Activated CD4-positive, alpha-beta T cell treated with anti-CD3 and anti-CD28 coated beads, Interleukin-2, amount 50 U/mL, for 48 hours (primary cell): ENCODE data around the gene SLC16A6.
"Not testable (repeated sequence)": the region's sequence is repeated elsewhere in the genome, so short reads cannot be mapped to it uniquely, and the experiment has no call there.

Source experiments
- DNase-seq, 2 experiments: peaks; one replicate each; pipeline ENCODE4 v3.0.0-alpha.2; 2020

Gene SLC16A6

DNA sequence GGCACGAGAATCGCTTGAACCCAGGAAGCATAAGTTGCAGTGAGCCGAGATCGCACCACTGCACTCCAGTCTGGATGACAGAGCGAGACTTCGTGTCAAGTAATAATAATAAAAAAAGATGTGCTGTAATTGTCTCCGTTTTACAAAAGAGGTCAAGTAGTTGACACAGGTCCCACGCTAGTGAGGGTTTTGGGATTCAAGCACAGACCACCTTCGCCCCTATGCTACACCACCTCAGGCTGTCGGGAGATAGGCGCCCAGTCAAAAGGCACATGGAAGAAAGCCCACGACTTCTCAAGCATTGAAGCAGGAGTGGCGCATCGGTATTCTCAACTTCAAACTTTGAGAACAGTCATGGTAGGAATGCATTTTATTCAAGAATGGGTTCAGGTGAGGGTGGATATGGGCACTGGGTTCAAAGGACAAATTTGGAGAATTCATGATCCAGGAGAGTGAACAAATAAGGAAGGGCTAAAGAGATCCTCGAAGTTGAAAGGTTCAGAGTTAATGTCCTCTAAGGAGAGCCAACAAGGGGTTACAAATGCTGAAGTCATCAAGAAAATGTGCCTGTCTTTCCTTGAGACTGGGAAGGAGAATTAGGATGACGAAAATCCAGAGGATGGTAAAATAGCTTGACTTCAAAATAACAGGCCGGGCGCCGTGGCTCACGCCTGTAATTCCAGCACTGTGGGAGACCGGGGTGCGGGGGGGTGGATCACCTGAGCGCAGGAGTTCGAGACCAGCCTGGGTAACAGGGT, 44.5 kb downstream of the SLC16A6 start:
- no peak for DNase-seq

DNA sequence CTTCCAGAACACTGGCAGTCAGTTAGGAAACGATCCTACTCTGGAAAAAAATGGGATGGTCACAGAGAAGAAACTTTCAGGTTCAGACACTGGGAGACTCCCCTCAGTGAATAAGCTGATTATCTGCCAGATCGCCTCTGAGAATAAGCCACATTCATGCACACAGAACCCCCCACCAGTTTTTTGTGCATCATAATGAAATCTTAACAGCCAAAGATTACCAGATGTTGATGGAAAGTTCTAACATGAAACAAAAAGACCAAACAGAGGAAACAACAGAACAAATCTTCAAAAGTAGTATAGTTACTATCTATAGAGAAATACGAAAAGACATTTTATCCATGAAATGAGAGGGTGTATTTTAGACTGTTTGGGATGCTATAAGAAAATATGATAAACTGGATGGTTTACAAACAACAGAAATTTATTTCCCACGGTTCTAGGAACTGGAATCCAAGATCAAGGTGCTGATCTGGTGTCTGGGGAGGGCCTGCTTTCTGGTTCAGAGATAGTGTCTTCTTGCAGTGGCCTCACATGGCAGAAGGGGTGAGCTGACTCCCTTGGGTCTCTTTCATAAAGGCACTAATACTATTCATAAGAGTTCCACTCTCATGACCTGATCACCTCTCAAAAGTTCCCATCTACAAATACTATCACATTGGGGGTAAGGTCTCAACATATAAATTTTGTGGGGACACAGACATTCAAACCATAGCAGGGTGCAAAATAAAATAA, 51.1 kb downstream of the SLC16A6 start:
- DNase-seq = no peak

DNA sequence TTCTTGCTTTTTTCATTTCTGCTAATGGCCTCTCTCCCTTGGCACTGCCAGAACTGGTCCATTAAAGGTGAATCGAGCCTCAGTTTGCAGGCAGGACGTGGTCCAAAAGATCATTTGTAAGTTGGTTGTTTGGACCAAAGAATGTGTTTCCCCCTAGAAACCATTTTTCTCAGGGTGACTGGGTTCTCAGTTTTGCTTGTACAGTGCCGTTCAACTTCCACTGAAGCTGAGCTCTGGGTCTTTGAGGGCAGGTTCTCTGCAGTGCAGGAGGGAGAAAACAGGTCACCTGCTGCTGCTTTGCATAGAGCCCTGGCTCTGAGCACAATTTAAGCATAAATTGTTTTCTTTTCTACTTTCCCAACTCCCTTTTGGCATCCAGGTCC, 52.1 kb downstream of the SLC16A6 start:
- peak in 1 of 2 experiments; percentile 45 for DNase-seq

DNA sequence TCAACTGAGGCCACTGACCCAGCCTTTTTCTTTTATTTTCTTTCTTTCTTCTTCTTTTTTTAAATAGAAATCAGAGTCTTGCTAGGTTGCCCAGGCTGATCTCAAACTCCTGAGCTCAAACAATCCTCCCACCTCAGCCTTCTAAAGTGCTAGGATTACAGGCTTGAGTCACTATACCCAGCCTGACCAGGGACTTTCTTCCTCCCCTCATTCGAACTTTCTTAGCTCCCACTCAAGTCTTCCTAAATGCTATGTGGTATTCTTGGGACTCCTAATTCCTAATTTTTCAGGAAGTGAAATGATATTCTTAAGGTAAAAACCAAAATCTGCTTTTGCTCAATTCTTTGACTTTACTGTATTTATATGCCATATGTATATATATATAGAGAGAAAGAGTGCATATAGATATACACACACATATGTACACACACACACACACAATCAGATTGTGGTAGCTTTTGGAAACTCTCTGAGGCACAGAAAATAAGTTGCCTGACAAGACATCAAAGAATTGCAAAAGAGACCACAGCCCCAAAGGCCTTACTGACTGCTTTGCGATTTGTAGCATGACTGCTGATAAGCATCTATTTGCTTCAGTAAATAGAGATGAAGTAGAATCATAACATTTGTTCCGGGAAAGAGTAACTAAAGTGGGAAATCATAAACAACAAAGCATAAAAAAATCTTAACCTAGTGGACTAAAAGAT, 52.6 kb downstream of the SLC16A6 start:
- peak in 1 of 2 experiments; percentile 20 for DNase-seq

DNA sequence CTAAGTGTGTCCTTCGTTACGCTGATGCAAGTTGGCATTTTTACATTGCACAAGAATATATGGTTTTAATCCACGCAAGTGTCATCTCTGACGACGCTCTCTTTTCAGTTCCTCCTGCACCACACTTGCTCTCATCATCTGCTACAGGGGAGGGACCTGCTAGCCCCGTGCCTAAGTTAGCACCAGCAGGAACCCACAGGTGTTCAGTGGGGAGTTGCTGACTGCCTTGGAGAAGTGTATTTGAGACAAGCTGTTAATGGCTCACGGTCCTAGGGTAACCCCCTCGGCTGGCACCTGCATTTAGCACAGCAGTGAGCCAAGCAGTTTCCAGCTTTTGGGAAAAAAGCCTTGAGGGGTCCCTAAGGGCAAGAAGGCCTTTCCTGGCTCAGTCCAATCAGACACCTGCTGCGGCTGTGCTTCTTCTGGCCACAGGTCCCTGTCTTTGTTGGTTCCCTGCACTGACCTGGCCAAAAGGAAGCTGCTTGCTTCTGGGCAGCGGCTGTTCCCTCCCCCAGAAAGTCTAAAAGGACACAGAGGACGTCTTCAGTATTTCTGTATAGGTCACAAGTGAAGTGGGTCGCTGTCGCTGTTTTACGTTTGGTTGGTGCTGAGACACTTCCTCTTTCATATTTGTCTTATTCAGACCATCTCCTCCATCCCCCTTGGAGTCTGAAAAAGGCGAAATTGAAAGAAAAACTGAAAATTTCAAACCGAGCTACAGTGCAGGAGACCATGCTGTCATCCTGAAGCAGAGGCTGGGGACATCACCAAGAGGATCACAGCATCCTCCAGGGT, 53.4 kb downstream of the SLC16A6 start:
- DNase-seq = peak in 1 of 2 experiments; percentile 46

DNA sequence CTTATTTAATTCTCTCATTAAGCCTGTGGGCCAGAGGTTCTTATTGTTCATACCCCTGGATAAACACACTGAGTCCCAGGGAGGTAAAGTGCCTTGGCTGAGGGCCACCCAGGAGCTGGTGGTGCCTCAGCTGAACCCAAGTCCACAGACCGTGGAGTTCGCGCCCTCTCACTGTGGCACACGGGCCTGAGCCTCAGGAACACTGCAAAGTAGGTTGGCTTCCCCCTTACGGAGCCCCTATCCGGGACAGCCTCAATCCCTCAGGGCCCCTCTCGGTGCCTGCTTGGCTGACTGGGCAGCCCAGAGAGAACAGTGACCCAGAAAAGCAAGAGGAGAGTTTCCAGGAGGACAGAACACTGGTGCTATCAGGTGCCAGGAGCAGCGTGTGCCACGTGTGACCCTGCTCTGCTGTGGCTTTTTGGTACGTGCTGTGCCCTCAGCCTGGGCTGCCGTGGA, 55.6 kb downstream of the SLC16A6 start:
- not testable (repeated sequence) for DNase-seq

DNA sequence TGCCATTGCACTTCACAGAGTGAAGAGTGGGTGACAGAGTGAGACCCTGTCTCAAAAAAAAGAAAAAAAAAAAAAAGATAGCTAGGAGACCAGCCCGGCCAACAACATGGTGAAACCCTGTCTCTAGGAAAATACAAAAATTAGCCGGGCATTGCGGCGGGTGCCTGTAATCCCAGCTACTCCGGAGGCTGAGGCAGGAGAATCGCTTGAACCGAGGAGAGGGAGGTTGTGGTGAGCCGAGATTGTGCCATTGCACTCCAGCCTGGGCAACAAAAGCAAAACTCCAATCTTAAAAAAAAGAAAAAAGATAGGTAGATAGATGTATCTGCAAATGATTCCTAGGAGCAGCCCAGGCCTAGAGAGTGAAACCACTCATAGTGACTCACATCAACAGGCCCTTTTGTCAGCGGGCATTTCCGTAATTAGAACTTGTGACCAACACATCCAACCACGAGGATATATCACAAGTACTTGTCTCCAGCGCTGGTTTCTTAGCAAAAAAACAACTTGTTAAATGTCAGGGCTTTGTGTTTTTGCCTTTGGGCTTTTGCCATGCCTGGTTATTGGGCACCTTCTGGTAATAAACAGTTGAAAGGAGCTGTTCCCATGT, 56.1 kb downstream of the SLC16A6 start:
- DNase-seq = peak in 1 of 2 experiments; percentile 43

DNA sequence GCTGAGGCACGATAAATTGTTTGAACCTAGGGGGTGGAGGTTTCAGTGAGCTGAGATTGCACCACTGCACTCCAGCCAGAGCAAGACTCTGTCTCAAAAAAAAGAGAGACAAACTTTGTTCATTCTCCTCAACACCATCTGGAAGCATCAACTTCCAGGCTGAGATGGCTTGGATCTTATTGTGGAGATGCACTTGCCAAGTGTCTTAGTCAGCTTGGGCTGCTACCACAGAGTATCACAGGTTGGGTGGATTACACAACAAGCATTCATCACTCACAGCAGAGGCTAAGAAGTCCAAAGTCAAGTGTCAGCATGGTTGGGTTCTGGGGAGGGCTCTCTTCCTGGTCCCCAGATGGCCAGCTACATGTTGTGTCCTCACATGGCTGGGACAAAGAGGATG, 58.2 kb downstream of the SLC16A6 start:
- DNase-seq = not testable (repeated sequence)

DNA sequence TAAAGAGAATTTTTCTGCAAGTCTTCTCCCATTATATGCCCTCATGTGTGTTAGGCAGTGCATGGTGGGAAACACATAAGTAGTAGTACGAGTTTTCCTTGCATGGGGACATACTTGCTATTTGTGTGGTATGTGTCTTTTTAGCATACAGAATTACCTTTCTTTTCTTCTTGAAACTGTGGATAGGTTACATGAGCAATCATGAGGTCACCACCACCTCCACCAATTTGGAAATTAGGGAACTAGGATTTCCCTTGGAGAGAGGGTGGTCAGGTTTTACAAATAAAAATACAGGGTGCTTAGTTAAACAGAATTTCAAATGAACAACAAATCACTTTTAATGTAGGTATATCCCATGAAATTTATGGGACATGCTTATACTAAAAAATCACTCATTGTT, 59.4 kb downstream of the SLC16A6 start:
- no peak for DNase-seq

DNA sequence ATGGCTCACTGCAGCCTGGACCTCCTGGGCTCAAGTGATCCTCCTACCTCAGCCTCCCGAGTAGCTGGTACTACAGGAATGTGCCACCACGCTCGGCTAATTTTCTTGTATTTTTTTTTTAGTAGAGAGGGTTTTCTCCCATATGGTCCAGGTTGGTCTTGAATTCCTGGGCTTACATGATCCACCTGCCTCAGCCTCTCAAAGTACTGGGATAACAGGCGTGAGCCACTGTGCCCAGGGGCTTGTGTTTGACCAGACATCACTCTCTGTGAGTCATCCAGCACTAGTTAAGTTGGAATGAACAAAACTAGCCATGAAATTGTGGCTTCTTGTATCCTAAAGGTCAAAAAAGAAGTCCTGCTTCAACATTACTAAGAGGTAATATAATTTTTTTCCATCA, 59.8 kb downstream of the SLC16A6 start:
- DNase-seq = not testable (repeated sequence)

DNA sequence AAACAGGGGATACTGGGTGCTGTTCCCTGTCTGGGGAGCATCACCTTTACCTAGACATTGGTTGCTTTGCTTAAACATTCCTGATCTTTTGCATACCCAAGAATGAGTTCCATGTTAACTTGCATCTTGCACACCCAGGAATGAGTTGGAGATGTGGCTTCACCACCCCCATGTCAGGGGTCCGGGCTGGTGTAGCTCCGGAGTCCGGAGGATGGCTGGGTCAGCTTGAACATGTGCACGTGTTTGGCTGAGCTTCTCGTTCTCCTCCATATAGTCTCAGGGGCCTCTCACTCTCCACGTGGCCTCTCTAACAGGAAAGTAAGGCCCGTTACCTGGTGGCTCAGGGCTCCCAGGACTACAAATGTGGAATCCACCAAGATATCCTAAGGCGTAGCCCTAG, 61.3 kb downstream of the SLC16A6 start:
- DNase-seq = no peak

DNA sequence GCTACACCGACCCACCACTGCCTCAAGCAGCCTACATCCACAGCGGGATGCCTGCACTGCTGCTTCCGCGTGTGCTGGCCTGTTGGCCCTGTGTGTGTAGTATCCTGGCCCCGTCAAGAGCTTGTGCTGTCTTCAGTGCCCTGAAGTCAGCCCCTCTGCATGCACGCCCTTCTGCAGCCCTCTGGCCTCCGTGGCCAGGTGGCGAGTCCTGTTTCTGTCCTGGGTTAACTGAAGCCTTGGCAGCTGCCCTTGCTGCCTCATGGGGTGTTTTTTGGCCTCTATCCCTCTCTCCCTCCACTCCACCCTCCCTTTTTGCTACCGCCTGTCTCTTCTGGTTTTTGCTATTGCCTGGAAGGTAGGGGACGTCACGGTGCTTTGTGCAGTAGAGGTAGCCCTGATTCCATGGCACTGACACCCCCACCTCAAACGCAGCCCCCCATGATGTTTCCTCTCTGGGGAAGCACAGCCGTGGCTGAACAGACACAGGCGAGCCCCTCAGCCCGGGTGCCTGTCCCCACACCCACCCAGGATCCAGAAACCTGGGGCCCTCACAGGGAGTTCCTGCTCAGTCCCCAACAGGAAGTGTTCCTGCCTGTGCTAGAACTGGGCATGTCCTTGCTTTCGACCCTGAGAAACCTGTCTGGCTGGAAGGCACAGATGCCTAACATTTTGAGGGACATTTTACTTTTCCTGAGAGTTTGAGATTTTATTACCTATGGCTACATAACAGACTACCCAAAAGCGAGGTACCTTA, 61.9 kb downstream of the SLC16A6 start:
- DNase-seq = no peak

DNA sequence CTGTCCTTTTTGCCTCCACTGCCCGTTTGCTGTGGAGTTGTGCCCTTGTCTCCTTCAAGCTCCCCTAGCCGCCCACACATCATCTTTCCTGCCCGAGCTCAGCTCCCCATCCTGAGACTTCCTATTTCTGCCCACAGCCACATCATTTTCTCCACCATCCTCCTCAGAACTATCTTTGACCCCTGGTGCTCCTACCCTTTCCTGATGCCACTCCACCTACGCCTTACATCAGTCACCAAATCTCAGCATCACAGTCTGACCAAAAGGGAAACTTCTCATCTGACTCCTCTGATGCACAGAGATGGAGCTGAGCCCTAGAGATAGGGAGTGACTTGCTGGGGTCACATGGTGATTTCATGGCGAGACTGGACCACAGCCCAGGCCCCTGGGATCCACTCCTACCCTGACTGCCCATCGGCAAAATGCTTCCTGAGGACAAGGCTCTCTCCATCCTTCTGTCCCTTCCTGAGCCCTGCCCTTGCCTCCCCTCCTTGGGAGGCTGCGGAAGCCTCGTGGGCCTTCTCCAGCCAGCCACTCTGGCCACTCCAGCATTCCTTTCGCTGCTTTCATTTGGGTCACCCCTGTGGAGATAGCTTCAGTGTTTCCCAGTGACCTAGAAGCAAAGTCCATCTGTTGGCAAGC, 62.8 kb downstream of the SLC16A6 start:
- peak; percentile 21 to 44 for DNase-seq

DNA sequence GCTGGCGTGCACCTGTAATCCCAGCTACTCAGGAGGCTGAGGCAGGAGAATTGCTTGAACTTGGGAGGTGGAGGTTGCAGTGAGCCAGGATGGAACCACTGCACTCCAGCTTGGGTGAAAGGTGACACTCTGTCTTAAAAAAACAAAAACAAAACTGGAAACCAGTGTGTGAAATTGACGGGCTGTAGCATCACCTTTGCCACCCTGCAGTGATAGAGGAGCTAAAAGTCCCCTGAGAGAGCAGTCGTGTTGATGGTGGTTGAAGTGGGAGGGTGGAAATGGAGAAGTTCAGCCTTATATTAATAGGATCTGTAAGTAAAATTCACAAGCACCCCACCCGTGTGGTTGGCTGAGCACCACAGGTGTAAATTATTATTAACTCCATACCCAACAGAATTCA, 65.9 kb downstream of the SLC16A6 start:
- DNase-seq = not testable (repeated sequence)

DNA sequence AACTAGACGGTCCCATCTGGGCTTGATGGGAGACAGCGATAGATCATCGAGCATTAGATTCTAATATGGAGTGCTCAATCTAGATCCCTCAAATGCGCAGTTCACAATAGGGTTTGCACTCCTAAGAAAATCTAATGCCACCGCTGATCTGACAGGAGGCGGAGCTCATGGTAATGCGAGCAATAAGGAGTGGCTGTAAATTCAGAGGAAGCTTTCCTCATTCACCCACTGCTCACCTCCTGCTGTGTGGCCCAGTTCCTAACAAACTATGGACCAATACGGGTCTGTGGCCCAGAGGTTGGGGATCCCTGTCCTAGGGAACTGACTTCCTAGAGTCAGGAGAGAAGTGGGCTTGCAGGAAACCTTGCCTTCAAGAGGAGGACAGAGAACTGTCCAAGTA, 68.3 kb downstream of the SLC16A6 start:
- no peak for DNase-seq

DNA sequence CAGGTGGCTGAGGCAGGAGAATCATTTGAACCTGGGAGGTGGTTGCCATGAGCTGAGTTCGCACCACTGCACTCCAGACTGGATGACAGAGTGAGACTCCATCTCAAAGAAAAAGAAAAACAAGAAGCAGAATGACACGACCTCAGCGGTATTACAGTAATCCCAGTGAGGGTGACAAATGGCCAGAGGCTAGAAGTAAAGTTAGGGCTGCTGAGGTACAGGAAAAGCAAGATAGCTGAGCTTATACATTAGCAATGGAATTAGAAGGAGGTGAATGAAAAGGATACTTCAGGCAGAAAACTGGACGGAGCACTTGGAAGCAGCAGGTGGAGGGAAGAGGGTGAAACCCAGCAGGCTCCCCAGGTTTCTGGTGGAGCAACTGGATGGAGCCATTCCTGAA, 69.1 kb downstream of the SLC16A6 start:
- no peak for DNase-seq

DNA sequence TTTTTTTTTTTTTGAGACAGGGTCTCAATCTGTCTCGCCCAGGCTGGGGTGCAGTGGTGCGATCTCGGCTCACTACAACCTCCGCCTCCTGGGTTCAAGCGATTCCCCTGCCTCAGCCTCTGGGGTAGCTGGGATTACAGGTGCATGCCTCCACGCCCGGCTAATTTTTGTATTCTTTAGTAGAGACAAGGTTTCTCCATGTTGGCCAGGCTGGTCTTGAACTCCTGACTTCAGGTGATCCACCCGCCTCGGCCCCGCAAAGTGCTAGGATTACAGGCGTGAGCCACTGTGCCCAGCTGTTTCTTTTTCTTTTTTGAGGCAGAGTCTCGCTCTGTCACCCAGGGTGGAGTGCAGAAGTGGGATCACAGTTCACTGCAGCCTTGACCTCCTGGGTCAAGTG, 70.1 kb downstream of the SLC16A6 start:
- DNase-seq = not testable (repeated sequence)

DNA sequence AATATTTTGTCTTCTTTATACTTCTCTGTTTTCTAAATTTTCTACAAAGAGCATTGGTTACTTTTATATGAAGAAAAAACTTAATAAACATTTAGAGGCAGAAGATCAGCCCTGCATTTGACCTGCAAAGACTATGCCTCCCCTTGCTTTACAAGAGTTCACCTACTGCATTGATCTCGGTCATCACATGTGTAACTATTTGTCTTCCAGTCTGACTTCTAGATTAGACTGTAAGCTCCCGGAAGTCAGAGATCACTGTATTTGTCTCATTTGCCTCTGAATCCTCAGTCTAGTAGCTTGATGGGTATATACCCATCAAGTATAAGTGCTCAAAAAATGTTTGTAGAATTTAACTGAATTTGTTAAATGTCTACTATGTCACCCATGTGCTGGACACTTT, 70.7 kb downstream of the SLC16A6 start:
- DNase-seq = not testable (repeated sequence)

DNA sequence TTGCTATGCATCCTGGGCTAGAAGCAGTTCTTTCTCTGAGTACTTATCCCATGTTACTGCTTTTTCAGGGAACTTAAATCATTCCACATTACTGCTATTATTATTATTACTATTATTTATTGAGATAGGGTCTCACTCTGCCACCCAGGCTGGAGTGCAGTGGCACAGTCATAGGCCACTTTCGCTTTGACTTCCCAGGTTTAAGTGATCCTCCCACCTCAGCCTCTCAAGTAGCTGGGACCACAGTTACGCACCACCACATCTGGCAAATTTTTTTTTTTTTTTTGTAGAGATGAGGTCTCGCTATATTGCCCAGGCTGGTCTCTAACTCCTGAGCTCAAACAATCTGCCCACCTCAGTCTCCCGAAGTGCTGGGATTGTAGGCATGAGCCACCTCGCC, 71.5 kb downstream of the SLC16A6 start:
- DNase-seq = not testable (repeated sequence)
